Activated CD4-positive, alpha-beta T cell treated with anti-CD3 and anti-CD28 coated beads, Interleukin-2, amount 50 U/mL, for 16 hours (primary cell): ENCODE results near the gene ARHGEF40.
"Not testable (repeated sequence)": the region's sequence is repeated elsewhere in the genome, so short reads cannot be mapped to it uniquely, and the experiment has no call there.

Experiments
- DNase-seq: peaks from one replicate; pipeline ENCODE4 v3.0.0-alpha.2; 2020

Gene ARHGEF40

DNA sequence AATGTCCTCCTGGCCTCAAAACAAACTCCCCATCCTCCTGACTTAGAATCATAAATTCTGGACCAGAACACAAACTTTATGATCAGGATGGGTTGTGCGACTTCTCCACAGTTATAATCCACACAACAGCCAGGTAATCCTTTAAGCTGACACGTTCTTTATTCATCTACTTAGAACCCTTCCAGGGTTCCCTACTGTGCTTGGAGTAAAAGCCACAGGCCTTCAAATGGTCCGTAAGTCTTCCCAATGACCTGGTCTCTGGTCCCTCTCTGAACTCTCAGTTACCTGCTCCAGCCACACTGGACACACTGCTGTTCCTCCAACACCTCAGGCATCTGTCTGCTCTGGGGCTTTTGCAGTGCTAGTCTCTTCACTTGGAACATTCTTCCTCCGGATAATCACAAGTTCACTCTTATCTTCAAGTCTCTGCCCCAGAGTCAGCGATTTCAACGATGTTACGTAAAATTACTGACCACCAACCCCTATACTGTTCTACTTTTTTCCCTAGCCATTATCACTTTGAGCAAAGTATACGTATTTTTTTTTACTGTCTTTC is 29.7 kb upstream of the ARHGEF40 start:
- DNase-seq = no peak

DNA sequence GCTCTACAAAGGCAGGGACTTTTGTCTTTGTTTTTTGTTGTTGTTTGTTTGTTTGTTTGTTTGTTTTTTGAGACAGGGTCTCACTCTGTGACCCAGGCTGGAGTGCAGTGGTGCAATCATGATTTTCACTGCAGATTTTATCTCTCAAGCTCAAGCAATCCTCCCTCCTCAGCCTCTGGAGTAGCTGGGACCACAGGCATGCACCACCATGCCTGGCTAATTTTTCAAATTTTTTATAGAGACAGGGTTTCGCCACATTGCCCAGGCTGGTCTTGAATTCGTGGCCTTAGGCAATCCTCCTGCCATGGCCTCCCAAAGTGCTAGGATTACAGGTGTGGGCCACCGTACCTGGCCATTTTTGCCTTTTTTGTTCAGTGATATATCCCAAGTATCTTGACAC is 29.2 kb upstream of the ARHGEF40 start:
- DNase-seq = not testable (repeated sequence)

DNA sequence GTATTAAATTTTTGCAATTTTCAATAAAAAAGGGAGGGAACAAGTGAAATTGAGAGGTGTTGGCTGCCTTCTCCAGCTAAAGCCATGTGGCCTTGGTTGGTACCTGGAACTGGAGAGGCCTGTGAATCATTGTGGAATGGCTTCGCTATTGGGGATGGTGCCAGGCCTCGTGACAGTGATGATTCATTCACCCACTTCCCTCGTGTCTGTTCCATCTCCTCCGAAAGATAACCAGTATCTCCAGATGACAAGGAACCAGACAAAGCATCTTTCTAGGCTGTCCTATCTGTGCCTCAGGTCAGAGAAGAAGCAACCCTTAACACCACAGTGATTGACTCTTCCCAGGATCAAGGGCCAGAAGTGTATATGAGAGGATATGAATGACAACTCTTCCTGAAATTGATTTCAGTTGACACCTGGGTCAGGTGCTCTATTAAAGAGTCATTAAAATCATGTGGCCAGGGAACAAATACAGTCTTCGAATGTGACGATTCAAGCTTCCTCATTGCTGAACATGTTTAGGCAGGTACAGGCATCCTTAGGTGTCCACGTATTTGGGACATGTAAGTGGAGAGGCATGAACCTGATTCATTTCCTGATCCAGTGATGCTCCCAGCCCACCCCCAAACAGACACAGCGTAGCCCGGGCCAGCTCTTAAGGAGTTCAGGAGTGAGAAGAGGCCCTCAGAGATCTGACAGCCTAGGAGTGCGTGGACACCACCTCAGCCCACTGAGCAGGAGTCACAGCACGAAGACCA is 28.2 kb upstream of the ARHGEF40 start, which contains the start of gene RNASE7:
Gene RNASE7, plus strand, starts transcription at position 687 of the 758 bp plus-strand sequence. CDS start 631 bp downstream, outside the sequence.
- no peak for DNase-seq

DNA sequence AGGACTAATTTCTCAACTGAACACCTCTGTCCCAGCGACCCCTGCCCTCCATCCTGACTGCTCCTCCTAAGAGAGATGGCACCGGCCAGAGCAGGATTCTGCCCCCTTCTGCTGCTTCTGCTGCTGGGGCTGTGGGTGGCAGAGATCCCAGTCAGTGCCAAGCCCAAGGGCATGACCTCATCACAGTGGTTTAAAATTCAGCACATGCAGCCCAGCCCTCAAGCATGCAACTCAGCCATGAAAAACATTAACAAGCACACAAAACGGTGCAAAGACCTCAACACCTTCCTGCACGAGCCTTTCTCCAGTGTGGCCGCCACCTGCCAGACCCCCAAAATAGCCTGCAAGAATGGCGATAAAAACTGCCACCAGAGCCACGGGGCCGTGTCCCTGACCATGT is 27.2 kb upstream of the ARHGEF40 start:
- no peak for DNase-seq

DNA sequence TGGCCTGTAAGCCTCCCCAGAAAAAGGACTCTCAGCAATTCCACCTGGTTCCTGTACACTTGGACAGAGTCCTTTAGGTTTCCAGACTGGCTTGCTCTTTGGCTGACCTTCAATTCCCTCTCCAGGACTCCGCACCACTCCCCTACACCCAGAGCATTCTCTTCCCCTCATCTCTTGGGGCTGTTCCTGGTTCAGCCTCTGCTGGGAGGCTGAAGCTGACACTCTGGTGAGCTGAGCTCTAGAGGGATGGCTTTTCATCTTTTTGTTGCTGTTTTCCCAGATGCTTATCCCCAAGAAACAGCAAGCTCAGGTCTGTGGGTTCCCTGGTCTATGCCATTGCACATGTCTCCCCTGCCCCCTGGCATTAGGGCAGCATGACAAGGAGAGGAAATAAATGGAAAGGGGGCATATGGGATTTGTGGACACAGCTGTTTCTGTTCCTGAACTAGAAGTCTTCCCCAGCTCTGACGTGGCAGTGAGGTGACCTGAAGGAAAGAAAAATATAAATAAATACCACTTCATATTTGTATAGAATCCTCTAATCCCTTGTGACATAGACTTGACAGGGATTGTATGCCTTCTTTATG is 26.6 kb upstream of the ARHGEF40 start:
- no peak for DNase-seq

DNA sequence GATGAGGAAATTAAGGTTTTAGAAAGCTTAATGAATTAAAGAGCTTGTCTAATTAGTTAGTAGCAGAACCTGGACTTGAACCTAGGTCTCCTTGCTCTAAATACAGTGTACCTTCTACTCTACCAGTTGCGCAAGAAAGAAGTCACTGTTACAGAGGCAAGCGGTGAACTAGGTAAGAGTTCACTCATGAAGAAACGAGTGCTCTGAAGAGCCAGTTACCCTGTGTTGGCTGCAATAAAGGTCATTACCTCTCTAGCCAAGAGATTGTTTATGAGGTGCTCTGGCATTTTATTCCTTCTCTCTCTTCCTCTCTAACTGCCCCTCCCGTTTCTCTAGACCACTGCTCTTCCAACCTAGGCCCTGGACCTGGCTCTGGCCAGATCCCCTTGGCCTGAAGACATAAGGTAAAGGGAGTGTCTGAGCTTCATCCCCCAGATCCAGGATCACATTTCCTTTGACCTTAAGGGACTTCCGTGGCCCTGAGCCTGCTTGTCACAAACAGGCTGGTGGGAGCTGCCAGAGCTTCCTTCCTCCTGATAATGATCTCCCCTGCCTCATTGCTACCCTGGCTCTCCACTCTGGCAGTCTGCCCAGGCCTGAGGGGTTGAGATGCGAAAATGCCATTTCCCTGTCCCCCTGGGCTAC is 26.0 kb upstream of the ARHGEF40 start:
- no peak for DNase-seq

DNA sequence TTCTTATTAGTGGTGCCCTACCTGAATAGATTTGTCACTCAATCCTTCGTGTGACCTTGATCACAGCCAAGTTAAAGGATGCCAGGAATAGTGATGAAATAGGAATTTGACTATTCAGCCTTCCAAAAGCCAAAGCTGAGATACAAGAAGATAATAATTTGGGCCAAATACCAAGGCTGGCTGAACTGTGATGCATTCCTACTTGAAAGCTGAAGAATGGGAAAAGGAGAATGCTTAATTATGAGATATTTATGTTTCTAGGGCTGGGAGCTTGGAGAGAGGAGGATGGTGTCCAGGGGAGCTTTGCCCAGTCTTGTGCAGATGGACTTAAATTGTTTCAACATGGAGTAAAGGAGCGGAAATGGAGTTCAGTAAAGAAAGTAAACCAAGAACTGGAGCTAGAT is 22.7 kb upstream of the ARHGEF40 start:
- DNase-seq = no peak

DNA sequence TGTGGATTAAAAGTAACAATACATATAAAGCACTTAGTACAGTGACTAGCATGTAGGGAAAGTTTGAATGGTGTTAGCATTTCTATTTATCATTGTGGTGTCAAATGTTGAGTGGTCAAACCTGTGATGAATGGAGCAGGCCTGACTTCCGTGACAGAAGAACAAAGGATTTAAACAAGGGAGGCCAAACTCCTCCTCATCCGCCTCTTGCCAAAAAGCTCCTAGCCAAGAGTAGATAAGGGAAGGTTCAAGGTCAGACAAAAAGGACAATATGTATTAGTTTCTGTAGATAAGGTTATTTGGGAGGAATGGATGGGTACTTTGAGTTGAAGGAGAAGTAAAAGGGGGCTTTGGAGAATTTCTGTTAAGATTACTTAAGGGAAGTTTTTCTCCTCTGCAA is 21.5 kb upstream of the ARHGEF40 start:
- DNase-seq = no peak

DNA sequence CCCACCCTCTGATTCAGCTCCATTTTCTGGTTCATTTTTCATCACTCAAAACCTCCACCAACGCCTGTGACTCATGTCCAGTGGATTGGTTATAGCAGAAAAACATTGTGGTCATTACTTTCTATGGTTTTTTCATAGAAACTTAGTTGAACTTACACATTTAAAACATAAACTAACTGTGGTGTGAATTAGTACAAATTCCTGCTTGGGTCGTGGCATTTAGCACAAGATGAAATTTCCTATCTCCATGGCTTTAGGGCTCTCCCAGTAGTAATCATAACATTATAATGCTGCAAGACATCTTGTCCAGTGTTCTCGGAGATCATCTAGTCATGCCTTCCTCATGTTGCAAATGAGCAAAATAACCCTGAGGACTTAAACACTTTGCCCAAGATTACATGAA is 20.8 kb upstream of the ARHGEF40 start:
- no peak for DNase-seq

DNA sequence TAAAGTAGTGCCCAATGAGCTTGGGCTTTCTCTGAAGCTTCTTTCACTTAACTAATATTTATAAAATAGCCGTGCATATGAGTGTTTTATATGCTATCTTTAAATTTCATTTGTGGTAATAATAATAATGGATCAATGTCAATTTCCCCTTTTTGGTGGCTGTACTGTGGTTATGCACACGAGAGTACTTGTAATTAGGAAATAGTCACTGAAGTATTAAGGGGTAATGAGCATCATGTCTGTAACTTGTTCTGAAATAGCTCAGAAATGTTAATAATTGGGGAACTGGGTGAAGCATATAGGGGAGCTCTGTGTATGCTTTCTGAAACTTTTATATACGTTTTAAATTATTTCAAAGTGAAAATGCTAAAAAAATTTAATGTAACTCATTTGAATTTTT is 19.5 kb upstream of the ARHGEF40 start:
- DNase-seq = no peak

DNA sequence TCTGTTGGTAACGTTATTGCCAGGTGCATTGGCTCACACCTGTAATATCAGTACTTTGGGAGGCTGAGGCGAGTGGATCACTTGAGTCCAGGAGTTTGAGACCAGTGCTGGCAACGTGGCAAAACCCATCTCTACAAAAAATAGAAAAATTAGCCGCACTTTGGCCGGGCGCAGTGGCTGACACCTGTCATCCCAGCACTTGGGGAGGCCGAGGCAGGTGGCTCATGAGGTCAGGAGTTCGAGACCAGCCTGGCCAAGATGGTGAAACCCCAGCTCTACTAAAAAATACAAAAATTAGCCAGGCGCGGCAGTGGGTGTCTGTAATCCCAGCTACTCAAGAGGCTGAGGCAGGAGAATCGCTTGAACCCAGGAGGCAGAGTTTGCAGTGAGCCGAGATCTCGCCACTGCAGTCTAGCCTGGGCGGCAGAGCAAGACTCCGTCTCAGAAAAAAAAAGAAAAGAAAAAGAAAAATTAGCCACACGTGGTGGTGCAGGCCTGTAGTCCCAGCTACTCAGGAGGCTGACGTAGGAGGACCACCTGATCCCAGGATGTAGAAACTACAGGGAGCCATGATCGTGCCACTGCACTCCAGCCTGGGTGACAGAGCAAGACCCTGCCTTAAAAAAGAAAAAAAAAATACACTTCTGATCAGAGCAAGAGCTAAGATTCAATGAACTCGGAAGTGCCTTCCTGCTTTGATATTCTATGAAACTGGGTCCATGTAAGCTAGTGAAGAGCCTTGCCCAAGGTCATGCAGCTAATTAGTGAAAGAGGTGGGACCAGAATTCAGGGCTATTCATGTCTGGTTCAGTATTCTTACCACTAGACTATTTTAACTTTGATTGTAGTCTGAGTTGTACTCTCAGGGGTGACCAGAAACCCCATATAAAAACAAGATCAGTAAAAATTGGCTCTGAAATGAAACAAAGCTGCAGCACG is 16.7 kb upstream of the ARHGEF40 start:
- DNase-seq = no peak

DNA sequence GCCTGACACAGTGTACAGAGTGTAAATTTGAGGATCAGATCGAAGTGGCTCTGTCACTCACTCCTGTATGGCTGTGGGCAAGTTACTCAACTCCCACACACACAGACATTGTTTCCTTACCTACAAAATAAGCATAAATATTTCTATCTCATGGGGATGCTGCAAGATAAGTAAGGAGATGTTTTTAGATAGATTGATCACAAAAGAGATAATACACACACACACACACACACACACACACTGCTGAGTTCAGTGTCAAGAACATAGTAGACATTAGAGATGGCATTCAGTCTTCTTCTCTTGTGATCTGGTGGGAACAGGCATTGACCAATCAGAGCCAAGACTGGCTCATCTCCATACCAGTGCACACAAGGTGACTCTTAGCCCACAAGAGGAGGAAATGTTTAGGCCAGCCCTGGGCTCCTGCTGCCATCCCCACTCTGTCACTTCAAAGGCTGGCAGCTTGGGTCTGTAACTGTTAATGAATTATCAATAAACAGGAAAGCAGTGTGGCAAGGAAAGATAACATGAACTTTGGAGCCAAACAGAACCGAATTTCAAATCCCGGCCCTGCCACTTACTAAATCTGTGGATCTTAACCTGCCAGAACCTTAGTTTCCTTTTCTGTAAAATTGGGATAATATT is 15.9 kb upstream of the ARHGEF40 start:
- no peak for DNase-seq

DNA sequence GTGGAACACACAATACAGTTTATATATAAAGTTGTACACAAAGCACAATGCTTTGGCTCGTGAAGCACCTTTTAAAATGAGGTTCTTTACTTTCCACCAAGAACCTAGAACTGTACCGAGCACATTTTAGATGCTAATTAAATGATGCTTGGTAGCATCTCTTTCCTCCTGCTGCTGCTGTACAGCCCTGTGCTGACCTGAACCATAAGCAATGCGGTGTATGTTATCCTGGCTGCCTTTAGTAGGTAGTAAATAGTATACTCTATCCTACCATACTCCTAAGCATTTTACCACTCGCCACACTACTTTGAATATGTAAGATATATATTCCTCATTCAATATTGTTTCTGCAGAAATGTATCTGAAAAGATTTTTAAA is 15.3 kb upstream of the ARHGEF40 start:
- DNase-seq = no peak

DNA sequence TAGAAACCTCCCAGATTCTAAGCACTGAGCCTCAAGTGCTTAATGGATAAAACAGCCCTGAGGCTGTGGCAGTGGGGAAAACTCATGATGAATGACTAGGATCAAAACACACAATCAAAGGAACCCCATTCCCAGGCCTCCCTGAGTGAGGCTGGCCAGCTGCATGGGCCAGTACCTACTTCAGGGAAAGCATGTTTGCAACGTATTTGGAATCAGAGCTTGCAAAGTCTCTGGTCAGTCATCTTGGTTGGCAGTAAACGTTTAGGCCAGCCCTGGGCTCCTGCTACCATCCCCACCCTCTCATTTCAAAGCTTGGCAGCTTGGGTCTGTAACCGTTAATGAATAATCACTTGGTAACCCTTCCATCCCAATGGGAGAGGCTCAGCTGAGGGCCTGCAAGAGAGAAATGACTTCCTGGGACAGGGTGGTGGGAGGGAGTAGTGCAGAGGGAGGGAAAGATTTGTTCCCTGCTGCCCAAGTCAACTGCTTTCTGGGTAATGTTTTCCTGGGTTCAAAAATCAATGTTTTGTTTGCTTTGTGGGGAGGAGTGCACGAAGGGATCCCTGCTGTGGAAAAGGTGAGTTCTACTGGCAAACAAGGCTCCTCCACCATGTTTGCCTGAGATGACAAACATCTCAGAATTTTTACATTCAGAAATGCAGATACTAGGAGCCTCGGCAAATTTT is 14.5 kb upstream of the ARHGEF40 start:
- DNase-seq = no peak

DNA sequence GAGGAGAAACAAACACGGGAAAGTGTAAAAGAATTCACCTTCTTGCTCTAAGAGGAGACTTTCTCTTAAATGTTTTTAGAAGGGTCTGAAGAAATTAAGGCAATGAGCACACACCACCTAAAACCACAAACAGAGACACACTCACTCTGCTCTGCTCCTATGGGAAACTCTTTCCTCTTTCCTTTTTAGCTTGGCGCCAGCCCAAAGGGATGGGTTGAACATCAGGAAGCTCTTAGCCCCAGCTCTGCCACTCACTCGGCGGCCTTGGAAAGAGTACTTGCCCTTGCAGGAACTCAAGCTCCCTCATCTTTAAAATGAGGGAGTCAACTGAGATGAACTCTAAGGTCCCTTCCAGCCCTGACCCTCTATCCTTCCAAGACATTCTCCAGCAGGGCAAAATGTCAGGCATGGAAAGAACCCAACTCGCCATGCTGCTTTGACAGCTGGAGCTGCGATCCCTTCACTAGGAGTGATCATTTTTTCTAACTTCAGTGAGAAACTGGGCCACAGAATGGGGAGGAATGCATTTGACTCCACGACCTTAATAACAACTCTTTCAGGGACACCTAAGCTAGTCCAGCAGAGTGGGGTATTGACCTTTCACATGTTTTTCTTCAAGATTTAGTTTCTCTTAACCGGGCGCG is 13.5 kb upstream of the ARHGEF40 start:
- no peak for DNase-seq

DNA sequence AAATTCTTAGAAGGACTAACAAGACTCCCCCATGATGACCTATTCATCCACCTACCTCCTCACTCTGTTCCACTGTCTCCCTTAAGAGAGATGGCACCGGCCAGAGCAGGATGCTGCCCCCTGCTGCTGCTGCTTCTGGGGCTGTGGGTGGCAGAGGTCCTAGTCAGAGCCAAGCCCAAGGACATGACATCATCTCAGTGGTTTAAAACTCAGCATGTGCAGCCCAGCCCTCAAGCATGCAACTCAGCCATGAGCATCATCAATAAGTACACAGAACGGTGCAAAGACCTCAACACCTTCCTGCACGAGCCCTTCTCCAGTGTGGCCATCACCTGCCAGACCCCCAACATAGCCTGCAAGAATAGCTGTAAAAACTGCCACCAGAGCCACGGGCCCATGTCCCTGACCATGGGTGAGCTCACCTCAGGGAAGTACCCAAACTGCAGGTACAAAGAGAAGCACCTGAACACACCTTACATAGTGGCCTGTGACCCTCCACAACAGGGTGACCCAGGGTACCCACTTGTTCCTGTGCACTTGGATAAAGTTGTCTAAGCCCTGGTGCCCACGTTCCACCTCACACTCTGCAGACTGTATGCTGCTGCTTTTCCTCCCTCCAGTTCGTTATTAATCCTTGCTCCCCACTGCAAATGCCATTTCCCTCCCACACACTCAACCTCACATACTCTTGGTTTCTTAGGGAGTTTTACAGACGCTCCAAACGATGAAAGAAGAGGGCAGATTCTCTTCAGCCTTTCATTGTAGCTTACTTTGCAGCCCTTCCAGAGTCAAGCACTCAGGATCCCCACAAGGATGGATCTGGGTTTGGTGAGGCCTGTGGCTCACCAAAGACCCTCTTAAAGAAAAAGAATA is 12.1 kb upstream of the ARHGEF40 start, which contains the start of gene RNASE8:
Gene RNASE8, plus strand, starts transcription at position 20 of the 873 bp plus-strand sequence. Its CDS starts 71 bp downstream, at position 91.
- no peak for DNase-seq

DNA sequence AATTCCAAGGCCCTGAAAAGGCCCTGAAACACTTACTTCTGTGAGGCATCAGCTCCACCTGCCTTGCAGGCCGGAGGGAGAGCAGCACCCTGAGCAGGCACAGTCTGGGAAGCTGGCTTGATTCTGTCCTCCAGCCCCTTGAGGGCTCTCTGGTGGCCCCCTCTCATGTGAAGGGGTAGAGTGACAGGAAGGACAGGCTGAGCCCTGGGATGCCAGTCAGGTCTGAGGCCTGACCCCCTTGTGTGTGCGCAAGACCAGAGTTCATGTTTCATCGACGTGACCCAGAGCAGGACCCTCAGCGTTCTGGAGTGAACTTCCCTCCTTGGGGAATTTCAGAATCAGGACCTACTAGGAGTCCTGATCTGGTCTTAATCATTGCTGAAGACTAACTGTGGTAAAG is 11.2 kb upstream of the ARHGEF40 start:
- no peak for DNase-seq

DNA sequence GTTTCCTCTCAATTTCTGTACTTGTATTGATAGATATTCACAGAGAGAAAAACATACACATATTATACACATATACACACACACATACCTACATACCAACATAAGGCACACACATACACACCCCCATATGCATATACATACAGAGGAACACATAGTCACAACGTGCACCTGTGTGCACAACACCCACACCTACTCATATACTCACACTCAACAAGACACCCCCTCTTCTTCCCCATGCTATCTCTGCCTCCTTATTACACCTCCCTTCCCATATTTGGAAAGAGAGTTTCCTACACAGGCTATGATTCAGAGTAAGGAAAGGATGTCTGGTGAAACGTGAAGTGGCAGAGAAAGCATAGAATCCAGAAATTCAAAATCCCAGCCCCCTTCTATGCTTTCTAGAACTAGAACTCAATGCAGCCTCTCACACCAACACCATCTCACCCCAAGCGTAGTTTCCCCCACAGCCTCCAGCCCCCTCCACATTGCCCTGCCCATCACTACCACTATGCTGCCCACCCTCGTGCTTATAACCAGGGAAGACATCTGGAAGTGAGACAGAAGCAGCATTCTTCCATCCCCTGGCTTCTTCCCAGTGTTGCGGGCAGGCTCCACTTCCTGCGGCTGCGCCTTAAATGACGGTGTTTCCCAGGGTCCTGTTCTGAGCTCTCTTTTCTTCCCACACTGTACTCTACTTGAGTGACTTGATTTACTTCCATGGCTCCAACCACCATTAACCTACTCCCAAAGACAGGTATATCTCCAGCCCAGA is 10.1 kb upstream of the ARHGEF40 start:
- DNase-seq = no peak
